ENCODE data around the gene ESRRG.

The ESRRG gene

DNA sequence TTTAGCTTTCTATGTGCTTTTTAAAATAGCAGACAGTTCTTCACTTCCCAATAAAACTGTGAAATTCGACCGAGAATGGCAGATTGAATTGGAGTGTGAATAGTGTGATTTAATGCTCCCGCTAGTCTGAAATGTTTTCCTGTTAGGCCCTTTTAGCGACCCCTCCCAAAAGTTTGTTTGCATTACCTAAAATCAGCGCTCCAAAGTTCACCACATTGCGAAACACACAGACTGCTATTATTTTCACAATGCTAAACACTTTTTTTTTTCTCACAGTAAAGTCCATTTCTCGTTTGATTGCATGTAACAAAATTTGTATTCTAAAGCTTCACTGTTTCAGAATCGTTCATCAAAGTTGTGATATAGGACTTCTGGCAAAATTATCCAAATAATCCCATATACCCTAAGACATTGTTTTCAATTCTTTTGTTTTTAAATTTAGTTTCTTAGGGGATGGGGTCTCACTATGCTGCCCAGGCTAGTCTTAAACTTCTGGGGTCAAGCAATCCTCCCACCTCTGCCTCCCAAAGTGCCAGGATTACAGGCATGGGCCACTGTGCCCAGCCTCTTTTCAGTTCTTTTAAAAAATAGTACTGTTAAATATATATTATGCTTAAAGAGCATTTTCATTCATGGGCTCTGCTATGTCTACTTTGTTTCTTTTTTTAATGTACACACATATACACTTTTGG, 223.5 kb downstream of the ESRRG start:
- DNase-seq, result no peak

DNA sequence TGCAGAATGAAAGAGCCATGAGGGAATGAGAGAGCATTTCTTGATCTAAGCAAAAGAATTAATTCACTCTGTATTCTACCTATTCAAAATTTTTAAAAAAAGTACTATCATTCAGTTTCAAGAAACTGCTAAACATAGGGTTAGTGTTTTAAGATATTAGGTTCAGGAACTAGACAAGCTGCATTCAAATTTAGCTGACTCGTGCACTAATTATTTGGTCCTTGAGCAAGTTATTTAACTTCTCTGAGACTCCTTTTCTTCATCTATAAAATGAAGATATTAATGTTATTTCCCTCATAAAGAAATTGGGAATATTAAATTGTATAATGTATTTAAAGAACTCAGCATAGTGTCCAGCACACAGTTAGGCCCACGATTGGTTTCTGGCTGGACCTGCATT, 225.0 kb downstream of the ESRRG start:
- no peak for DNase-seq

DNA sequence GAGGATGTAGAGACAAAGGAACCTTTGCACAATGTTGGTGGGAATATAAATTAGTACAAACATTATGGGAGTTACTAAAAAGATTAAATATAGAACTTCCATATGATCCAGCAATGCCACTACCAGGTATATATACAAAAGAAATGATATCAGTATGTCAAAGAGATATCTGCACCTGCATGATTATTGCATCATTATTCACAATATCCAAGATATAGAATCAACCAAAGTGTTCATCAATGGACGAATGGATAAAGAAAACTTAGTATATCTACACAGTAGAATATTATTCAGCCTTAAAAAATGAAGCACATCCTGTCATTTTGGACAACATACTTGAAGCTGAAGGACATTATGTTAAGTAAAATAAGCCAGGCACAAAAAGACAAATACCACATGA, 238.2 kb downstream of the ESRRG start:
- DNase-seq, result no peak

DNA sequence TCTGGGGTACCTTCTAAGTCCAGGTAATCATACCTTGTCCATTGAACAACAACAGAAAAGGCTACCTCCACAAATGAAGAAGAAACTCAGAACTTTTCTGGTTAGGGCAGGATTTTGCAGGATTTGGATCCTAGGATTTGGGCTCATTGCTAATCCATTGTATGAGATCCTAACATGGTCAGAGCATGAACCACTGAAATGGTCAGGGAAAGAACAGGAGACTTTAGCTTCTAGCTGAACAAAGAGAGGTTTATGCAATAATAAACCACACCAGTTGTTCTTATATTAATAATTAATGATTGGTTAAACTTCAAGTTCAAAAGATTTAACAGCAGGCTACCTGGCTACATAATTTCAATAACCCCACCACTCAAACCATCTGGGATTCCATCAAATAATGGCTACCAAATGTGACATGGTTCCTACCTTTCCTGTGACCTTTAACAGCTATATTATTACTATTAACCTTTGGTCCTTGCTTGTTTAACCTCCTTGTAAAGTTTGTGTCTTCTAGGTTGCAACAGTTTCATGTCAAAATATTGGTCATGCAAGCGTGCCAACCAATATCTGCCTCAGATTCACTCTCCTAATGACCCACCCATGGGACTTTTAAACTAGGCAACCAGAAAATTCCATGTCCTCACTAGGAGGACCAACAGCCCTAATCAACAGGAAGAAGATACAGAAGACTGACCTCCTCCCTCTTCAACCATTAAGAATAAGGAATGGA, 239.4 kb downstream of the ESRRG start:
- DNase-seq, result no peak

- DNase-seq, result no peak
These were observed 240.6 kb downstream of the ESRRG start for GRCh38 chr1:216482620-216483019.

GRCh38 chr1:216478238-216478637, 245.0 kb downstream of the ESRRG start:
- no peak for DNase-seq

DNA sequence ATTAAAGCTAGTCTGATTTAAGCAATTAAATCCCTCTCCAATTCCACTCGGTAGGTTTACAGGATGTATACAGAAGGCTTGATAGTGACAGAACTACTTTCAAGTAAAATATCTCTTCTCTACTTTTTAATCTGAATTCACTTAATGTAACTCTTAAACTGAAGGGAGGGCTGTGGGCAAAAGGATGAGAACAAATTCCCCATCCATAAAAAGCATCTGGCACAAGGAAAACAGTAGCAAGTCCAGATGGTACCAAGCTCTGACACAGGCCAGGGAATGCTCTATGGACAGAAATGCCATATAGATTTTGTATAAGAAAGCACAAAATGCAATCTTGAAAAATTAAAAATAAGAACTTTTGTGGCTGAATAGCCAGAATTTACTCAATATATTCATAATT, 246.9 kb downstream of the ESRRG start:
- DNase-seq, result no peak

- DNase-seq, result no peak
These were observed 247.5 kb downstream of the ESRRG start for GRCh38 chr1:216475659-216476276.

DNA sequence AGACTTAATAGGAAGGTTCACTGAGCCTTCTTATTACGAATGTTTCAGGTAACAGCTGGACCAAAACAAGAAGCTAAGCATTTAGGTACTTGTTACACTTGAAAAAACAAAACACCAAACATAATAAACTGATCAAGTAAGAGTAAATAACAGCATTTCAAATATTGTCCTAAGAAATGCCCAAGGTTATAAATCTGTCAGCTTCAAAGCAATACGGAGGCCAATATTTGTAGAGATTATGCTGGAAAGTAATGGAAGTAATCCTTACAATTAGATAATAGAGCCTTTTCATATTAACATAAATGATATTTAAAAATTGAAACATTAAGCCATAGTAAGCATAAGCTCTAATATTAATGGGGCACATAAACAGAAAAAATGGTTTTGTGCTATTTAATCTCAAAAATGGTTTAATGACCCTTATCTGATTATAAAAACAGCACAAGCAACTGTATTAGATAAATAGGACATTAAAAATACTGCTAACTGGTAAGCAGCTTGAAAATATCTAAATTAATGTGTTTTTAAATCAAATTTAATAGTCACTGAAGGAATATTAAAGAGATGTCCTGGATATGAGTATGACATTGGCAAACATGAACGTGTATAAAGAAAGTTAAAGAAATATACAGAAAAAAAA, 256.9 kb downstream of the ESRRG start:
- no peak for DNase-seq

DNA sequence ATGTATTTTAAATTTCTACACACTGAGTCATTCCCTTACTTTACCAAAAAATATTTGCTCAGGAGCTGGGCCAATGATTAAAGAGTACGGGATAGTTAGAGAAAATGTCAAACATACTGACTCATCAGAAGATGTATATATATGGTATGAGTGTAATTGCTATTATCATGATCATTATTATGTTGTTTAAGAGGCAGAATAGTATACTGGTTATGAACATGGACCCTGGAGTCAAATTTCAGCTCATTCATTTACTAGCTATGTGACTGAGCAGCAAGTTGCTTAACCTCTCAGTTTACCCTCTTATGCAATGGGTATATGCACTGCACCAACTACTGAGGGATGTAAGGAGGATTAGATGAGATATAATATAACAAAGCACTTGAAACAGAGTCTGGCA, 258.7 kb downstream of the ESRRG start:
- no peak for DNase-seq

- DNase-seq, result no peak
These were observed 261.0 kb downstream of the ESRRG start for GRCh38 chr1:216462066-216462775.

- DNase-seq, result no peak
These were observed 261.8 kb downstream of the ESRRG start for GRCh38 chr1:216461466-216461865.

- DNase-seq, result no peak
These were observed 263.5 kb downstream of the ESRRG start for GRCh38 chr1:216459651-216460207.

GRCh38 chr1:216458812-216459211, 264.4 kb downstream of the ESRRG start:
- DNase-seq, result no peak

GRCh38 chr1:216457356-216457755, 265.9 kb downstream of the ESRRG start:
- no peak for DNase-seq

DNA sequence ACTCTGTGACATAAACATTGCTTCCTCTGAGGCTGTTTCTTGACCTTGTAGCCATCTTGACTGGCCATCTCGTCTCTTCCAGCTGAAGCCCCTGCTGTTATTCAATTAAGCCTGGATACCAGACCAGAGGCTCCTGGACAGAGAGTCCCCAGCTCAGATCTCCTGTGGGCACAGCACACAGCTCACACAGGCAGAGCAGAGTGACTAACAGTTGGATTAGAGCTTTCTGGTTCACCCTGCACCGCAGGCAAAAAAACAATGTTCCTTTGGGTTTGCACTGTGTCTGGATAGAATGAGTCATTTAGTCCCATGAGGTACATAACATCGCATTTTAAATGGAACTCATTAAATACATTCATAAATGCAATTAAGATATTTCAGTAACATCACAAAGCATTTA, 266.5 kb downstream of the ESRRG start:
- DNase-seq, result no peak

- no peak for DNase-seq
These were observed 269.5 kb downstream of the ESRRG start for GRCh38 chr1:216453777-216454176.
